ENCODE data around the gene HASPIN.

The HASPIN gene

DNA sequence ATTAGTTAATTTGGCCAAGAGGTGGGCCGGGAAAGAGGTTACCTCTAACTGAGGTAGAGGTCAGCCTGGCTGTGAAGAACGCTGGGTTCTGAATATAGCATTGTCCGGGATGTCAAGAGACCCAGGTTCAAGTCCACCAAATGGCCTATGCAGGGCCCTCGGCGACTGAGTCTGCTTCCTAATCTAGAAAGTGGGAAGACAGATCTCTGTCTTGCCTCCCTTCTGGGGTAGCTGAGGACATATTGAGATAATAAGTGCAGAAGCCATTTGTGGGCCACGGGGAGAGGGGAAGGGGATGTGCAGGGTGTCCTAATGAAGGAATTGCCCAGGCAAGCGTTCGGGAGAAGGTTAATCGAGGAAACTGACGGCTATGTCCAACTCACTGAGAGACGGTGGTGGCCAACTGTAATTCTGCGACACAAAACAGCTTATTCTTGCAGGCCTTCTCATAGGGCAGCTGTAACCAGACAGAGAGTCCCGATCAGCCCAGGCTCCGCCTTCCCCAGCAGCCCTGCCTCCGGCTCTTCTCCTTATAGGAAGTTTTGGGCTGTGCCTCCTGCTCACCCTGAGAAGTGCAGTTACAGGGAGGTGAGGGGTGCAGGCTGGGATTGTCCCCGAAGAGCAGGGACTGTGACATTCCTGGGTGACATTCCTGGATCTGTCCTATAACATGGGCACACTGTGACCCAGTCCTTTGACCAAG lies 15.9 kb downstream of the HASPIN start:
- no peak for DNase-seq

DNA sequence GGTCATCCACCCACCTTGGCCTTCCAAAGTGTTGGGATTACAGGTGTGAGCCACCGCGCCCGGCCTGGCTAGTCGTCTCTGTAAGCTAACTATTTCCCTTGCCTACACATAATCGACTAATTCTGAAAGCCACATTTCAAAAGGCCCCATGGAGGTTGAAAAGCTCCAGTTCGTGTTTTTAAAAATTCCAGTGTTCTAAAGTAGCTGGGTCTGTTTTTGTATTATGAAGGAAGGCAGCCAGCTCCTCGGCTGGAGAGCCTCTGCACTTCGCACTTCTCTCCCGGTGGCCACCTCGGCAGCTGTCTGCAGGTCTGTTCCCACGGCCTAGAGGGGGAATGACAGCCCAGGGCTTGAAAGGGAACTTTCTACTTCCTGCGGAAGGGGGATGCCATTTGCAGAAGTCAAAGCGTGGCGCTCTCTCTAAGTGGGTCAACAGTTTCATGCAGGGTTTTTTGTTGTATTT lies 16.9 kb downstream of the HASPIN start:
- DNase-seq: no peak

DNA sequence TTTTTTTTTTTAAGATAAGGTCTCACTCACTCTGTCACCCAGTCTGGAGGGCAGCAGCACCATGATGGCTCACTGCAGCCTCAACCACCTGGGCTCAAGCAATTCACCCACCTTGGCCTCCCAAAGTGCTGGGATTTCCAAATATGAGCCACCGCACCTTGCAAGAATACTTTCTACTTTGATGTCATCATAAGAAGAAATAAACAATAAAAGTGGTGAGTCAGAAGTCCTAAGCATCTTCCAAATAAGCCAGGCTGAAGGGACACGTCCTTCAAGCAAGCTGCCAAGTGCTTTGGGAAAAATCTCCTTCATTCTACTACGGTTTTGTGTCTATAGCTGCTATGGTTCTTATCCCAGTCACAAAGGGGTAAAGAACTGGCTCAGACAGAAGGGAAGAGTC lies 20.3 kb downstream of the HASPIN start:
- no peak for DNase-seq

DNA sequence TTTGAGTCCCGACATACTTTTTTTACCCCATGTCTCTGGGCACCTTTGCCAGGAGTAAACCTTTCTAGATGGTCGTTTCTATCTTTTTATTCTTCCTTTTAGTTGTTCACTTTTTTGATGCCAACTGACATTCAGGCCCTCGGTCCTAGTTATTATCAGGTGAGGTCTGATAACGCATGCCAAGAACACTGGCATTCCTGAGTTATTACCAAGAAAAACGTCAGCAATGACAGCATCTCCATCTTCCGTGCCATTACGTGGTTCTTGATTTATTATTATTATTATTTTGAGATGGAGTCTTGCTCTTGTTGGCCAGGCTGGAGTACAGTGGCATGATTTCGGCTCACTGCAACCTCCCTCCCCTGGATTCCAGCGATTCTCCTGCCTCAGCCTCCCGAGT lies 21.4 kb downstream of the HASPIN start:
- no peak for DNase-seq

DNA sequence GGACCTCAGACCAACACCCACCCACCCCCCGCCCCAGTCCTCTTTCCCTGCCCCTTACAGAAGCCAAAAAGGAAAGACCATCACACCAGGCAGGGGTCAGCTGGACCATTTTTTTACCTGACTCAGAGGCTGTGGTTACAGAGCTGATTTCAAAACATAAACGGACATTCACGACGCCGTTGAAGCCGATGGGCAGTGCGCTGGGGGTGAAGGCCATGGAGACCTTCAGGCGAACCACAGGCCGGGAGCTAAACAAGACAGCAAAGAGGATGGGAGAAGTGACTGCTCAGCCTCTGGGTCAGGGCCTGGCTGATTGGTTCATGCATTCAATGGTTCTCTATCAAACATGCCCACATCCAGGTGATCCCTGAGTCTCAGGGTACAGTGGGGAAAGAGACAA lies 24.1 kb downstream of the HASPIN start:
- no peak for DNase-seq

DNA sequence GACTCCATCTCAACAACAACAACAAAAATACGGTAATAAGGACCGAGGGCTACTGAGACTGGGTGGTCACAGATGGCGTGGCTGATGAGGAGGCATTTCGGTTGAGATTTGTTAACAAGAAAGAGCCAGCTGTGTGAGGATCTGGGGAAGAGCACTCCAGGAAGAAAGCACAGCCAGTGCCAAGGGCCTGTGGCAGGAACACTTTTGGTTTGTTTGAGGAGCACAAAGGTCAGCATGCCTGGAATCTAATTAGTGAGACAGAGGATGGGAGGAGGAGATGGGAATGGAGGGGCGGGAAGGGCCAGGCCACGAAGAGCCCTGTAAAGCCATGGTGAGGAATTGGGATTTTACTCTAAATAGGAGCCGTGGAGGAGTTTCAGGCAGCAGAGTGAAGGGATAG lies 24.9 kb downstream of the HASPIN start:
- DNase-seq: no peak

DNA sequence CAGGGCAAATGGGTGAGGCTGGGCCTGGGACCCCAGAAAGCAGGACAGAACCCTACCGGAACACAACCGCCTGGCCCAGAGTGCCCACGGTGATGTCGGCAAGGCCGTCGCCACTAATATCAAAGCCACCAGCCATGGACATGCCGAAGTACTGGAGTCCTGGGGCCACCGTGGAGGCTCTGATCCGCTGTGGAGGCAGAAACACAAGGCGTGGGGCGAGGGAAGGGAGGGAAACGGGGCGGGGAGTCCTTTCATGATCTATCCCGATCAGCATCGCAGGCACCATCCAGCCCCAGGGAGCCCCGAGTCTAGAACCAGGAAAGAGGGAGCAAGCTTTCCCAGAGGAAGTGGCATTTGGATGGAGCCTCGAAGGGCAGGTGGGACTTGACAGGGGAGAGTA lies 26.6 kb downstream of the HASPIN start:
- no peak for DNase-seq

DNA sequence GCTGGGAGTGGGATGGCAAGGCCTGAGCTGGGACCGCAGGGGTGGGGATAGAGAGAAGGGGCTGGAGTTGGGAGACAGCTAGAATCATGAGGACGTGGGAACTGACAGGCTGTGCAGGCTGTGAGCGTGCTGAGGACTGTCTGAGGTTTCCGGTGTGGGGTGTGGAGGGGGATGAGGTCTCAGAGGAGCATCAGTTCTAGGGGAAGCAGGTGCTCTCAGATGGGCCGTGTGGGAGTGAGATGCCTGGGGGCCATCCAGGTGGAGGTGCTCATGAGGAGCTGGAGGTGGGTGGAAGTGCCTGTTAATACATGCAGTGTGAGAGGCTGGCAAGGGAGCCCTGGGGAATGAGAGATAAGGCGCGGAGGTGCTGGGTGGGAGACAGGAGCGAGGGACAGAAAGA lies 27.2 kb downstream of the HASPIN start:
- no peak for DNase-seq

DNA sequence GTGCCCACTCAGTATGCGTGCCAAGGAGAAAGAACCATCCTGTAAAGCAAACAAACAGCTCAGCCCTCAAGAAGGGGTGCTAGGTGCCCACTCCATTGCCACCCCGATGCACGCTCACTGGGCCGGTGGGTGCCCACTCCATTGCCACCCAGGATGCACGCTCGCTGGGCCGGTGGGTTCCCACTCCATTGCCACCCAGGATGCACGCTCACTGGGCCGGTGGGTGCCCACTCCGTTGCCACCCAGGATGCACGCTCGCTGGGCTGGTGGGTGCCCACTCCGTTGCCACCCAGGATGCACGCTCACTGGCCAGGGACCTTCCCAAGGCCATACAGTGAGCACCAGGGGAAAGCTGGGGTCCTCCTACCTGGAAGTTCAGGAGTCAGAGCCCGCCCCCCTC lies 28.1 kb downstream of the HASPIN start:
- DNase-seq: no peak

DNA sequence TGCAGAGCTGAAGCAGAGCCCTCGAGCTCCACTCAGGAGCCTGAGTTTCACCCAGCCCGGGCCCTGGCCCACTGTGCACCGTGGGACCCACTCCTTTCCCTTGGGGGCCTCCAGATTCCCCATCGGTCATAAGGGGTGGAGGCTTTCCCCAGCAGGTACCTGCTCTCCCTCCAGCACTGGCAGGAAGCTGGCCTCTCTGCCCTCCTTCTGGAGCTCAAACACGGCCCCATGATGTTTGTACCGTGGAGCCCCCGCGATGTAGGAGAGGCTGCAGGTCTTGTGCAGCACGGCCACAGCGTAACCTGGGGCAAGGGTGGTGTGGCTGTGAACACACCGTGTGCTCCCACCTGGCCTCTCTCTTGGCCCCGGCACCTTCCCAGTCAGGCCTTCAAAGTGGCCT lies 29.9 kb downstream of the HASPIN start:
- DNase-seq: no peak

DNA sequence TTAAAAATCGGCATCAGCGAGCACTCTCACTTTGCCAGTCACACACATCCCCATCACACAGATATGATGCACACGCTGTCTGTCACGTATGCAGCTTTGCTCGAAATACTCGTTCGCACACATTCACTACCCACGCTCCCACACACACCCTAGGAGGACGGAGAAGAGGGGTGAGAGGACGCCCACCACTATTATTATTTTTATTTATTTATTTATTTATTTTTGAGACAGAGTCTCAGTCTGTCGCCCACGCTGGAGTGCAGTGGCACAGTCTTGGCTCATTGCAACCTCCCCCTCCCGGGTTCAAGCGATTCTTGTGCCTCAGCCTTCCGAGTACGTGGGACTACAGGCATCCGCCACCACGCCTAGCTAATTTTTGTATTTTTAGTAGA lies 30.4 kb downstream of the HASPIN start:
- no peak for DNase-seq

DNA sequence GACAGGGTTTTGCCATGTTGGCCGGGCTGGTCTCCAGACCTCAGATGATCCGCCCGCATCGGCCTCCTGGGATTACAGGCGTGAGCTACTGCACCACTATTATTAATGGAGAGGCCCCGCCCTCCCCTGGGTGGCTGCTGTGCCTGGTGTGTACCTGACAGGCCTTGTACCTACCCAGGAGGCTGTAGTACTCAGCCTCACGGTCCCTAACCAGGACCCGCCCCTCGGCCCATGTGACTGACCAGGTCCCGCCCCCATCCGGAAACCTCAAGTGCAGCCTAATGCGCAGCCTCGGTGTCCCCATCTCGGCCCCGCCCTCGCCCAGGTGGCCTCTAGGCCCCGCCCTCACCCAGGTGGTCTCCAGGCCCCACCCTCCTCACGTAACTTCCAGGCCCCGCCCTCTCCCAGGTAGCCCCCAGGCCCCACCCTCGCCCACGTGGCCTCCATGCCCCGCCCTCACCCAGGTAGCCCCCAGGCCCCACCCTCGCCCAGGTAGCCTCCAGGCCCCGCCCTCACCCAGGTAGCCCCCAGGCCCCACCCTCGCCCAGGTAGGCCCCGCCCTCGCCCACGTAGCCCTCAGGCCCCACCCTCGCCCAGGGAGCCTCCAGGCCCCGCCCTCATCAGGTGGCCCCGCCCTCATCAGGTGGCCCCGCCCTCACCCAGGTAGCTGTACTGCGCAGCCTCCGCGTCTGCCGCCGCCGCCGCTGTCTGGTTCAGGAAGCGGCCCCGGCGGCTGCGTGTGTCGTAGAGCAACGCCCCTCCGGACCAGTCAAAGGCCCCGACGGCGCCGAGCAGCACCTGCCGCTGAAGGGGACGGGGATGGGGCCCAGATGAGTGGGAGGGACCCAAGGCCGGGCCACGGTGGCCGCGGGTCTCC lies 31.0 kb downstream of the HASPIN start:
- peak; percentile 82 for DNase-seq

DNA sequence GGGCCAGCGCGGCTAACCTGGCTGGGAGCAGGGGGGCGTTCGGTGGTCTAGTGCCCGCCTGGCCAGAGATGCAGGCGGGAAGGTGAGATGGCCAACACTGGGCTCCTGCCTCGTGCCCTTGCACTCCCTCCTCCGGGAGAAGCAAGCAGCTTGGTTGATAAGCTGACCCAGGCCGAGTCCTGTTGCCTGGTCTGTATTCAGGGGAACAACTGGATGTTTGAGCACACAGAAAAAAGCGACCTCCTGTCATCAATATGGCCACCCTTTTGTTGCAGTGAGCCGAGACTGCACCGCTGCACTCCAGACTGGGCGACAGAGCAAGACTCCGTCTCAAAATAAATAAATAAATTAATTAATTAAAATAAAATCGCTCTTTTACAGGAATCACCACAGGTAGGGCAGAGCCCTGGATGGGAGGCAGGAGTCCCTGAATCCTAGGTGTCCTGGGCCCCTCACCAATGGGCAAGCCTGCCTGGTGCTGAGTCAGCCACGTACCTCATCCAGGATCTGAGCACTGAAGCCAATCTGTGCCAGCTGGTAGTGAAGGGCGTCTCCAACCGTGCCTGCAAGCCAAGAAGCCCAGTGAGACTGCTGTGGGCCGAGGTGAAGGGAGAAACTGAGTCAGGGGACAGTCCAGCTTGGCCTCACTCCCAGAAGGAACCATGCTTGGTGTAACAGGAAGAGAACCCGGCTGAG lies 31.8 kb downstream of the HASPIN start:
- no peak for DNase-seq

DNA sequence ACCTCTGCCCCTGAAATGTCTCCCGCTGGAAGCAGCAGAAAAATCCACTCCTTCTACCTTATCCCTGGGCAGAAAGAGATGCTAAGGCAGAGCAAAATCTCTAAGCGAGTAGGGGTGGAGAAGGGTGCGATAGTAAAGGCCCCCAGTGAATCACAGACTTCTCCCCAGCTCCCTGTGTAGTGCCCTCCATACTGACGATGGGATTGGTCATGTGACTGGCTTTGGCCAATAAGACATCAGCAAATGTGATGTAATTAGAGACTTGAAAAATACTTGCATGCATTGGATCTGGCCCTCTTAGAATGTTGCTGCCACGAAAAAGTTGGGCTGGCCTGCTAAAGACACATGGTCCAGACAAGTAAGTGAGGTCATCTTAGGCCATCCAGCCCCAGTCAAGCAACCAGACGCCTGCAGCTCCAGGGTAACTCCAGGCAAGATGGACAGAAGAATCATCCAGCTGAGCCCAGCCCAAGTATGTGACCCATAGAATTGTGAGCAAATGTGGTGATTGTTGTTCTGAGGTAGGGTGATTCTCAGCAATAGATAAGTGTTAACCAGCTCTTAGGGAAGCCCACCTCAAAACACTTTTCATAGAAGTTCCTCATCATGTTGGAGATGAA lies 36.0 kb downstream of the HASPIN start:
- DNase-seq: no peak

DNA sequence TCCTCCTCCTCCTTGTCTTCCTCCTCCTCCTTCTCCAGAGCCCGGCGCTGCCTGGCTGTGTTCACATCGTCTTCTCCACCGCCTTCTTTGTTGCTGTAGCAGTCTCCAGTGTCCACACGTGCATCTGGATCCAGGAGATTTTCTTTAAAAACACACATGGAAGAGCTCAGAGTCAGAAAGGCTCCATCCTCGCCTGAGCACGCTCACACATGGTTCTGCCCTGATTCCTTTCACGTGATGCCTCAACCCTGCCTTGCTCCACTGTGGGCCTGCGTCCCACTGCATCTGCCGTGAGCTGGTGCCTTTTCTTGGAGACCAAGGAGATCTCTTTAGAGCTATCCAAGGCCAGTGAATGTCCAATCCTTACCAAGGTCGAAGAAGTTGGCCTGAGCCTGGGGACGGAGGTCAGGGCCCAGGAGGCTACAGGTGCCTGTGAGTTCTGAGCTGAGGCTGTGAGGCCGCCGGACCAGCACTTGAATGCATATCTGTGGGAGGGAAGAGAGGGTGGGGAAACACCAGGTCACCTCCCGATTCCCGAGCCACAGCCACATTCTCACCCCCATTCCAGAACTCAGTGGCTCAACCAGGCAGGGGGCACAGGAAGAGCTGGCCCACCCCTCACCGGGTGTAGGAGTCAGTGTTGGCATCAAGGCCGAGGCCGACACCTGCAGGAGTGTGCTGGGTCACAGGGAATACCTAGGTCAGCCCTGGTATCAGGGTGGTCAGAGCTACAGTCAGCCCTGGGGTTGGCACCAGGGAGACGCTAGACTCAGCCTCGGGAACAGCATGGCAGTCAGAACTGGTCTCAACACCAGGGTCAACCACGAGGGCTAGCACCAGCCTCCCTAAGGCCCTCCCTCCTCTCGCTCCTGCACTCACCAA lies 37.6 kb downstream of the HASPIN start:
- no peak for DNase-seq

DNA sequence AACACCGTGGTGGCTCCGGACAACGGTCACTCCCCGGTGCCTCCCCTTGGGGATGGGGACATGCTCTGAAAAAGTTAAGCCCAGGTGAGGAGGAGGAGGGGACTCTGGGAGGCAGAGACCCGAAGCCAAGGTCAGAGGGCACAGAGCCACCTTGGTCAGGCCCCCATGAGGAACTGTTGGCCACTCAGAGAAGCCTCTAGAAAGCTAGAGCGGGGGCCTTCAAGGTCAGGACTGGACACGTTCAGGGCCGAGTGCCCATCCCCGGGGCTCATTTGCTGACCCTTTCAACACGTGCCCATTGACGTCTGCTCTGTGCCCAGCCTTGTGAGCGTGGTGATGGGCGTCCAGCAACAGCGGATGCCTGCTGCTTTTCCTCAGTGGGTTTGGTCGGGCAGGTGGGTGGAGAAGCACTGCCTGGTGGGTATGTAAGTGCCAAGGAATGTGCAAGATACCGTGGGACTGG lies 38.2 kb downstream of the HASPIN start:
- DNase-seq: no peak

DNA sequence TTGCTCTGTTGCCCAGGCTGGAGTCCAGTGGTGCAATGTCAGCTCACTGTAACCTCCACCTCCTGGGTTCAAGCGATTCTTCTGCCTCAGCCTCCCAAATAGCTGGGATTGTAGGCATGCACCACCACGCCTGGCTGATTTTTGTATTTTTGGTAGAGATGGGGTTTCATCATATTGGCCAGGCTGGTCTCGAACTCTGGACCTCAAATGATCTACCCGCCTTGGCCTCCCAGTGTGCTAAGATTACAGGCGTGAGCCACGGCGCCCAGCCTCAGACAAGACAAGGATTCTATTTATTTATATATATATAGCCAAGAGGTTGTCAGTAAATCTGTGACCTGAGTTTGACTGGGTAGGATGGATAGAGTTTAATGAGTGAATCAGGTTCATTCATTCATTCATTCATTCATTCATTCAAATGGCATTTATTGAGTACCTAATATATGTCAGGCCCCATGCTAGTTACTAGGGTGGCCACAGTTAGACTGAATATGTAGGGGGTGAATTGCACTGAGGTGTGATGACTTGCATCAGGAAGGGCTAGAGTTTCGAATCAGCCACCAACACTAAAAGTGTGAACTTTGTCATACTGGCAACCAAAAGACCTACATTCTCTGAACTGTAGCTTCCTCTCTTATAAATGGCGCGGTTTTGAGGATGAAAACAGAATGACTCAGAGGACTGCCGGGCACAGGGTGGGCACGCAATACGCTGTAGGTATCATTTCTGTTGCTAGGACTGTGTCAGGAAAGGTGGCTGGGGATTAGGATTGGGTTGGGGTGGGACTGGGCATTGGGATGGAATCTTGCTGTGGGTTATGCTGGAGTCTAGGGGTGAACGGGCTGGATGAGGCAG lies 39.4 kb downstream of the HASPIN start:
- DNase-seq: no peak

DNA sequence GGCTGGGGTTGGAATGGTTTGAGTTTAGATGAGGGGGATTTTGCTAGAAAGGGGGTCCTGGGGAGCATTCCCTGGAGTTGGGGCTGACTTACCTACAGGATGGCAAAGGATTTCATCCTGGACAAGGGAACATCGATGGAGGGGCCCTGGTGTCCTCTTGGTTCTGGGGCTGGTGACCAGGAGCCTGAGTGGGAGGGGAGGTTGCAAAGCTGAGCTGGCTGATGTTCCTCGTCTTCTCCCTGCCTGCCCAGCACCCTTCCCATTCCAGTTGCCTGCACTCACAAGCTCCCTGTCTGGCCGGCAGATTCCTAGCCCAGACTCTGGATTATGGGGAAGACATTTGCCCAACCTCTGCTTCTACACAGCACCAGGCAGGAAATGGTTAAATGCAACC lies 40.1 kb downstream of the HASPIN start:
- no peak for DNase-seq

DNA sequence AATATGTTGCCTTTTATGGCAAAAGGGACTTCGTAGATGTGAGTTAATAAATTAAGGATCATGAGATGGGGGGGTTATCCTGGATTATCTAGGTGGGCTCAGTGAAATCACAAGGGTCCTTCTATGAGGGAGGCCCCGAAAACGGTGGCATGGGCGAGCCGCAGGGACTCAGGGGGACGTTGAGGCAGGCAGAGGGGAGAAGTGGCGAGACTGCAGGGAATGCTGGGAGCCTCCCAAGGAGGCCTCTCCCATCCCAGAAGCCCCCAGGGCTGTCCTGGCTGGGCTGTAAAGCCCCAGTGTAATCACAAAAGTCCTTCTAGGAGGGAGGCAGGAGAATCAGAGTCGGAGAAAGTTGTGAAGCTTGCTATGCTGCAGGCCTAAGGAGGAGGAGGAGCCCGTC lies 42.3 kb downstream of the HASPIN start:
- DNase-seq: no peak

DNA sequence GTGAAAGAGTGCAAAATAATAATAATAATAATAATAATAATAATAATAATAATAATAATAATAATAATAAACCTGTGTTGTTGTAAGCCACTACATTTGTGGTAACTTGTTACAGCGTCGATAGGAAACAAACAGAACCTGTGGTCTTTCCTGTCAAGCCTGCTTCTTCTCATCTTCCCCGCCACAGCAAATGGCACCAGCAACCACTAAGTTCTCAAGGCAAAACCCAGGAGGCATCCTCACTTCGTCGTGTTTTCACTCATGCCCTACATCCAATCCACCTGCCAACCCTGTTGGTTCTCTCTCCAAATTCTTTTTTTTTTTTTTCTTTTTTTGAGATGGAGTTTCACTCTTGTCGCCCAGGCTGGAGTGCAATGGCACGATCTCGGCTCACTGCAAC lies 43.1 kb downstream of the HASPIN start:
- DNase-seq: no peak

DNA sequence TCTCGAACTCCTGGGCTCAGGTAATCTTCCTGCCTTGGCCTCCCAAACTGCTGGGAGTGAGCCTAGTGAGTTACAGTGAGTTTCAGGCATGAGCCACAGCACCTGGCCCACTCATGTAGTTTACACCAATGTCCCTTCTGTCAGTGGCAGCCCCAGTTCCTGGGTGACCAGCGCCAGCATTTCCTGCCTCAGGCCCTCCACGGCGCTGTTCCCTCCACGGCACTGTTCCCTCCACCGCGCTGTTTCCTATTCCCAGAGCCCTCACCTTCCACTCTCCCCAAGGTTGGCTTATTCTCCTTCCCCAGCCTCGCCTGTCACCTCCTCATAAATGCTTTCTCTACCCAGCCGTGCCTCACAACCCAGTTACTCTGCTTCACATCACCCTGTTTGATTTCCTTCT lies 44.6 kb downstream of the HASPIN start:
- no peak for DNase-seq
